Central memory CD8-positive, alpha-beta T cell (primary cell): ENCODE data around the gene RBFA.
"Not testable (repeated sequence)": the region's sequence is repeated elsewhere in the genome, so short reads cannot be mapped to it uniquely, and the experiment has no call there.

Experiments
- ATAC-seq: fragments of 150-1000 bp; cut with Tn5 transposase; replicated peaks from 2 replicates; pipeline ENCODE4 v1.10.0; 2022; ENCODE audit warnings: mild to moderate bottlenecking, moderate FRiP score, moderate number of reproducible peaks; ENCODE audit not compliant: poor library complexity, severe bottlenecking; ENCODE audit errors: extremely low read depth
- DNase-seq, 2 donors: peaks; one replicate each; pipeline ENCODE4 v3.0.0; 2021; ENCODE audit warnings: low spot score in 2 of 2
- H3K27ac Mint-ChIP-seq: one replicate; pipeline ENCODE4 v1.8.0; 2022; ENCODE audit warnings: low read depth, mild to moderate bottlenecking, moderate library complexity, mixed read lengths
- H3K27me3 Mint-ChIP-seq: one replicate; pipeline ENCODE4 v1.8.0; 2022; ENCODE audit warnings: mixed read lengths
- H3K36me3 Mint-ChIP-seq: one replicate; pipeline ENCODE4 v1.8.0; 2022; ENCODE audit warnings: mild to moderate bottlenecking, moderate library complexity, mixed read lengths; ENCODE audit not compliant: insufficient read depth
- H3K4me1 Mint-ChIP-seq: one replicate; pipeline ENCODE4 v1.8.0; 2022; ENCODE audit warnings: mixed read lengths
- H3K4me3 Mint-ChIP-seq: one replicate; pipeline ENCODE4 v1.8.0; 2022; ENCODE audit warnings: mild to moderate bottlenecking, moderate library complexity, mixed read lengths
- H3K9me3 Mint-ChIP-seq: one replicate; pipeline ENCODE4 v1.8.0; 2022; ENCODE audit warnings: mixed read lengths

RBFA gene

DNA sequence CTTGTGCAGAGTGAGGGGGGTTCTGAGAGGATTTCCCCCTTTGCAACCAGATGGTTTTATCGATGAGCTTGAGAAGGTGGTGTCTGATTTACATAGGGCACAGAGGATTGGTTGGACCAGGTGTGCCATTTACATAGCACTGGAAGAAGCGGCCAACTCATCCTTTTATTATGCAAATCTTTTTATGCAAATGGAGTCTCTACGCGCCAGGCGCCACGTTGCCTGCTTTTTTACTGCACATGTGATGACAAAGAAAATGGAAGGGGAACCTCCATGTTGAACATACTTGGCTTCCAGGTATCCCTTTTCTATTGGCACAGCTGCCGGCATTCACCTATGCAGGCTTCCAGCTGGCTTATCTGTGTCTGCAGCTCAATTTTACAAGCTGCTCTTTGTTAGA is 27.5 kb upstream of the RBFA start:
- Mint-ChIP-seq H3K27ac (no peak overlapping the region), H3K27me3 (no peaks in the 10 kb centered on the region), H3K9me3 (peaks cover under 1% of the 10 kb centered on the region), H3K4me3 (no peak overlapping the region), H3K4me1 (no peaks in the 10 kb centered on the region), H3K36me3 (no peaks in the 10 kb centered on the region)
- no peak for ATAC-seq
- no peak for DNase-seq

GRCh38 chr18:80009661-80010550 is 24.3 kb upstream of the RBFA start:
- Mint-ChIP-seq H3K27me3 (no peaks in the 10 kb centered on the region), H3K27ac (no peak overlapping the region), H3K9me3 (peaks cover 4% of the 10 kb centered on the region), H3K4me1 (no peaks in the 10 kb centered on the region), H3K4me3 (no peak overlapping the region), H3K36me3 (no peaks in the 10 kb centered on the region)
- no peak for DNase-seq
- ATAC-seq, result no peak

DNA sequence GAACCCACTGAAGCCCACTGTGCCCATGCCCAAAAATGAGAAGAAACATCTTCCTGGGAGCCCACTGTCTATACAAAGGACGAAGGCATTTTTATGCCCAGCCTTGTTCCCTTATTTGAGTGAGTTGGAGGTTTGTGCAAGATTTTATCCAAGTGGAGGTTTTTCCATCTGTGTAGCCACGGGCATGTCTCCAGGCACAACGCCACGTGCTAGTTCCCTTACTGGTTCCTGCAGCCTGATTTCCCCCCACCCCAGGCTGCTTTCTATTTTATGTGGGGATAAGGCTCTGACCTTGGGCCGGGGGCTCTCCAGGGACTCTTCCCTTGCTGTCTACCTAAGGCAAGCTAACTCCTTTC is 23.7 kb upstream of the RBFA start:
- no peak overlapping the region for H3K27ac Mint-ChIP-seq
- H3K9me3 Mint-ChIP-seq, result peaks cover 4% of the 10 kb centered on the region
- no peaks in the 10 kb centered on the region for H3K36me3 Mint-ChIP-seq
- H3K4me1 Mint-ChIP-seq, result no peaks in the 10 kb centered on the region
- H3K27me3 Mint-ChIP-seq, result no peaks in the 10 kb centered on the region
- ATAC-seq, result no peak
- no peak overlapping the region for H3K4me3 Mint-ChIP-seq
- no peak for DNase-seq

DNA sequence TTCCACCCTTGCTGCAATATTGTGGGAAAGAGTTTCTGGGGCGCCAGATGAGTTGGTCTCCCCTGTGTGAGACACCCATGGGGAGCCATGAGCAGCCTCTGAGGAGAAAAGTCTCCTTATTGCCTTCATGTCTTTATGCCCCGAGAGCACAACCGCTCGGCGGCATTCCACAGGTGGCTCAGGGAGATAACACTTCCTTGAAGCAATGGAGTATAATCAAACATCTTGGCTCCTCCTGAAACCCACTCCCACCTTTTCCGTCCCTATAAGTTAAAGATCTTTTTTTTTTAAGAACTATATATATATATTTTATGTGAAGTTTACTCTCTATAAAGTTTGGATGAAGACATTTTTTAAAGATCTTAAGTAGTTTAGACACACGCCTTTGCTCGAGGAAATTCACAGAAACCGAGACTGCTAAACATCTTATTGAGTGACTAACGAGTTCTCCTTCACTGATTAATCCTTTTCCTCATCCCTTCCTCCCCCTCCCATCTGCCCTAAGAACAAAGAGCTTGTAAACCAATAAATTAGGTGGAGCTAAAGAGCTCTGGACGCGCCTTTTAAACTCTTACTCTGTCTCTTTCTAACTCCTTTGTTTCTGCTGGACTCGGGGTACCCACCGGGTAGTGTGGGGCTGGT is 22.6 kb upstream of the RBFA start:
- not testable (repeated sequence) for ATAC-seq, H3K27ac Mint-ChIP-seq, H3K27me3 Mint-ChIP-seq, H3K4me3 Mint-ChIP-seq, H3K4me1 Mint-ChIP-seq, H3K36me3 Mint-ChIP-seq, H3K9me3 Mint-ChIP-seq, DNase-seq

GRCh38 chr18:80012714-80013113 is 21.5 kb upstream of the RBFA start:
- DNase-seq, result no peak
- no peak overlapping the region for H3K4me3 Mint-ChIP-seq

DNA sequence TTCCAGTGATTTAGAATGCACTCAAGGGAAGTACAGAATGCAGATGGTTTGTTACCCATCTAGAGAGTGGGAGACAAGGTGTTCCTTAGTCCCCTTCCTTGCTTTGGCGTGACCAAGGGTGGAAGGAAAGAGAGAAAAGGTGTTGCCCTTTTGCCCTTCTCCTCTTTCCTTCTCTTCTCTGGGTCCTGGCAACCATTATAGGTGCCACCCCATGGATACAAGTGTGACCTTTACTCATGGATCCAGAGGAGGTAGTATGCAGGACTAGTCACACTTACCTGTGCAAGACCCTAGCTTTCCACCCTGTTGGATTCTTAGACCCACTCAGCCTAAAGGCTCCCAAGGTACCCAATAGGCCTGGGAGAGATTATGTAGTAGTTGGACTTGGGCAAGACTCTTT is 11.6 kb upstream of the RBFA start:
- DNase-seq, result no peak
- H3K27me3 Mint-ChIP-seq, result no peaks in the 10 kb centered on the region
- no peak overlapping the region for H3K4me3 Mint-ChIP-seq
- no peaks in the 10 kb centered on the region for H3K4me1 Mint-ChIP-seq
- H3K36me3 Mint-ChIP-seq, result peaks cover 1% of the 10 kb centered on the region
- no peak overlapping the region for H3K27ac Mint-ChIP-seq
- ATAC-seq, result no peak
- peaks cover 29% of the 10 kb centered on the region for H3K9me3 Mint-ChIP-seq

More at GRCh38 chr18:80012714-80013113, 21.5 kb upstream of the RBFA start:
- Mint-ChIP-seq H3K4me1 (no peaks in the 10 kb centered on the region), H3K27ac (no peak overlapping the region), H3K36me3 (no peaks in the 10 kb centered on the region), H3K9me3 (peaks cover 4% of the 10 kb centered on the region), H3K27me3 (no peaks in the 10 kb centered on the region)
- ATAC-seq, result no peak

- H3K27ac Mint-ChIP-seq, result no peak overlapping the region
- H3K9me3 Mint-ChIP-seq, result peaks cover 29% of the 10 kb centered on the region
- peaks cover 1% of the 10 kb centered on the region for H3K36me3 Mint-ChIP-seq
- H3K27me3 Mint-ChIP-seq, result no peaks in the 10 kb centered on the region
- DNase-seq, result no peak
- H3K4me1 Mint-ChIP-seq, result no peaks in the 10 kb centered on the region
- ATAC-seq, result no peak
- no peak overlapping the region for H3K4me3 Mint-ChIP-seq
These were observed 11.1 kb upstream of the RBFA start for GRCh38 chr18:80023173-80023572.

DNA sequence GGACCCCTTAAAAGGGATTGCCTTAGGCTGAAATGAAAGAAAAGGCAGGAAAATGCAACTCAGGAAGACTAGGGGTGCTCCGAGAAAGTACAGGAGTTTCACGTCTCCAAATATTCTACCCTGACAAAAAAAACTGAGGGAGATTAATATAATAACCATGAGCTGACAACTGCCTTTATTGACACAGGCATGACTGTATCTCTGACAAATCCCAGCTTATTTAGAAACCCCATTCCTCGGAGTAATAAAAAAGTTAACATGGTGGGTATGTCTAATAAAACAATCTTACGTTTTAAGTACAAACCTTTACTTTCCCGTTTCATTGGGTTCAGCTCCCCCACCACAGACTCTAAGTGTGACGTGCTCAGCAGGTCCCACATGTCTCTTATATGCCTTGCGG is 7.9 kb upstream of the RBFA start:
- DNase-seq (no peak), ATAC-seq (no peak)
- peaks cover 22% of the 10 kb centered on the region for H3K9me3 Mint-ChIP-seq
- H3K27me3 Mint-ChIP-seq, result no peaks in the 10 kb centered on the region
- peaks cover 1% of the 10 kb centered on the region for H3K36me3 Mint-ChIP-seq
- H3K4me1 Mint-ChIP-seq, result no peaks in the 10 kb centered on the region
- no peak overlapping the region for H3K27ac Mint-ChIP-seq
- no peak overlapping the region for H3K4me3 Mint-ChIP-seq

- H3K4me3 Mint-ChIP-seq, ATAC-seq, H3K4me1 Mint-ChIP-seq, DNase-seq, H3K27me3 Mint-ChIP-seq, H3K27ac Mint-ChIP-seq, H3K36me3 Mint-ChIP-seq: not testable (repeated sequence)
- peaks cover 22% of the 10 kb centered on the region for H3K9me3 Mint-ChIP-seq
These were observed 6.5 kb upstream of the RBFA start for GRCh38 chr18:80027719-80028118.

- Mint-ChIP-seq H3K36me3 (peaks cover 16% of the 10 kb centered on the region), H3K27me3 (no peaks in the 10 kb centered on the region)
These were observed 4.5 kb upstream of the RBFA start for GRCh38 chr18:80029690-80030089.

GRCh38 chr18:80033181-80034067 is 810 bp upstream of the RBFA start:
- Mint-ChIP-seq H3K27ac (peak overlapping the region; percentile 98), H3K36me3 (peaks cover 22% of the 10 kb centered on the region), H3K9me3 (peaks cover 6% of the 10 kb centered on the region), H3K4me1 (peaks cover 22% of the 10 kb centered on the region), H3K27me3 (no peaks in the 10 kb centered on the region), H3K4me3 (peak overlapping the region; percentile 84)
- DNase-seq (peak; percentile 72), ATAC-seq (peak; percentile 68)

More at GRCh38 chr18:80029690-80030089, 4.5 kb upstream of the RBFA start:
- Mint-ChIP-seq H3K4me1 (peaks cover 9% of the 10 kb centered on the region), H3K27ac (no peak overlapping the region), H3K9me3 (peaks cover 23% of the 10 kb centered on the region), H3K4me3 (no peak overlapping the region)
- DNase-seq (no peak), ATAC-seq (no peak)

GRCh38 chr18:80034852-80035406 is 695 bp downstream of the RBFA start:
- Mint-ChIP-seq H3K9me3 (peaks cover 6% of the 10 kb centered on the region), H3K4me3 (peak overlapping the region; percentile 84), H3K4me1 (peaks cover 22% of the 10 kb centered on the region), H3K36me3 (peaks cover 24% of the 10 kb centered on the region), H3K27me3 (no peaks in the 10 kb centered on the region), H3K27ac (peak overlapping the region; percentile 98)
- no peak for DNase-seq
- no peak for ATAC-seq
